ENCODE measurements around the gene FCRLB. TPM values are rescaled to one million over a fixed set of nuclear protein-coding genes. Genes with fewer than 3 reads are reported as not detected.

FCRLB gene
- total and polyA plus RNA-seq, 2 of the 13 experiments (the other 11 are each of a cell fraction or from before 2014, with no cell fraction given) = 0.08 to 0.11 TPM

DNA sequence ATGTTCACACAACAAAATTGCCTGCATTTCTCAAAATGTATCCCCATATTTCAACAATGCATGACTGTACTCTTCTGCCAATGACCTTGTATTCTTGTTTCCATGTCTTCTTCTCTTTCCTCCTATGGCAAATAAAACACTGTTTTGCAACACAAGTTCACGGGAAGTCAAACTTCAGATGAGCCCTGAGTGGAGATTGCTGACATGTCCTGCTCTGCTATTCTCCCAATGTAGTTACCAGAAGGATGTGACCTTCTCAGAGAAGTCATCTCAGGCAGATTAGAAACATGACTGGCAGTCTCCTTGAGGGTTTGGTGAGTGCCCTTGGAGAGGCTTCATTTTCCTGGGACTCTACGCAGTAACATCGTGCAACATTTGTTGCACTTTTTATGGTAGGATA is 42.8 kb upstream of the FCRLB start (continued):
- TF ChIP-seq, protein P1, sequence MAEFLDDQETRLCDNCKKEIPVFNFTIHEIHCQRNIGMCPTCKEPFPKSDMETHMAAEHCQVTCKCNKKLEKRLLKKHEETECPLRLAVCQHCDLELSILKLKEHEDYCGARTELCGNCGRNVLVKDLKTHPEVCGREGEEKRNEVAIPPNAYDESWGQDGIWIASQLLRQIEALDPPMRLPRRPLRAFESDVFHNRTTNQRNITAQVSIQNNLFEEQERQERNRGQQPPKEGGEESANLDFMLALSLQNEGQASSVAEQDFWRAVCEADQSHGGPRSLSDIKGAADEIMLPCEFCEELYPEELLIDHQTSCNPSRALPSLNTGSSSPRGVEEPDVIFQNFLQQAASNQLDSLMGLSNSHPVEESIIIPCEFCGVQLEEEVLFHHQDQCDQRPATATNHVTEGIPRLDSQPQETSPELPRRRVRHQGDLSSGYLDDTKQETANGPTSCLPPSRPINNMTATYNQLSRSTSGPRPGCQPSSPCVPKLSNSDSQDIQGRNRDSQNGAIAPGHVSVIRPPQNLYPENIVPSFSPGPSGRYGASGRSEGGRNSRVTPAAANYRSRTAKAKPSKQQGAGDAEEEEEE (CRISPR knock-in tag; IDR thresholded peaks at IDR 0.05; ENCODE audit: borderline replicate concordance) = no peak
- TF ChIP-seq, protein P2, sequence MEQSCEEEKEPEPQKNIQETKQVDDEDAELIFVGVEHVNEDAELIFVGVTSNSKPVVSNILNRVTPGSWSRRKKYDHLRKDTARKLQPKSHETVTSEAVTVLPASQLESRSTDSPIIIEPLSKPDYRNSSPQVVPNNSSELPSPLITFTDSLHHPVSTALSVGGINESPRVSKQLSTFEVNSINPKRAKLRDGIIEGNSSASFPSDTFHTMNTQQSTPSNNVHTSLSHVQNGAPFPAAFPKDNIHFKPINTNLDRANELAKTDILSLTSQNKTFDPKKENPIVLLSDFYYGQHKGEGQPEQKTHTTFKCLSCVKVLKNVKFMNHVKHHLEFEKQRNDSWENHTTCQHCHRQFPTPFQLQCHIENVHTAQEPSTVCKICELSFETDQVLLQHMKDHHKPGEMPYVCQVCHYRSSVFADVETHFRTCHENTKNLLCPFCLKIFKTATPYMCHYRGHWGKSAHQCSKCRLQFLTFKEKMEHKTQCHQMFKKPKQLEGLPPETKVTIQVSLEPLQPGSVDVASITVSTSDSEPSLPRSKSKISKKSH (CRISPR knock-in tag; IDR thresholded peaks at IDR 0.05; ENCODE audit: borderline replicate concordance) = no peak
- TF ChIP-seq ZNF33B (CRISPR knock-in tag; IDR thresholded peaks at IDR 0.05) (no peak), ZNF891 (CRISPR knock-in tag; IDR thresholded peaks at IDR 0.05) (no peak), FOXC1 (CRISPR knock-in tag; IDR thresholded peaks at IDR 0.05; ENCODE audit: borderline replicate concordance) (no peak)
- TF ChIP-seq, protein P3, sequence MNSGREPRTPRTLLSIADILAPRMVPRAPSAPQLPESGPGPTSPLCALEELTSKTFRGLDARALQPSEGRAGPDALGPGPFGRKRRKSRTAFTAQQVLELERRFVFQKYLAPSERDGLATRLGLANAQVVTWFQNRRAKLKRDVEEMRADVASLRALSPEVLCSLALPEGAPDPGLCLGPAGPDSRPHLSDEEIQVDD (CRISPR knock-in tag; IDR thresholded peaks at IDR 0.05; ENCODE audit: borderline replicate concordance) = no peak
- TF ChIP-seq, protein P4, sequence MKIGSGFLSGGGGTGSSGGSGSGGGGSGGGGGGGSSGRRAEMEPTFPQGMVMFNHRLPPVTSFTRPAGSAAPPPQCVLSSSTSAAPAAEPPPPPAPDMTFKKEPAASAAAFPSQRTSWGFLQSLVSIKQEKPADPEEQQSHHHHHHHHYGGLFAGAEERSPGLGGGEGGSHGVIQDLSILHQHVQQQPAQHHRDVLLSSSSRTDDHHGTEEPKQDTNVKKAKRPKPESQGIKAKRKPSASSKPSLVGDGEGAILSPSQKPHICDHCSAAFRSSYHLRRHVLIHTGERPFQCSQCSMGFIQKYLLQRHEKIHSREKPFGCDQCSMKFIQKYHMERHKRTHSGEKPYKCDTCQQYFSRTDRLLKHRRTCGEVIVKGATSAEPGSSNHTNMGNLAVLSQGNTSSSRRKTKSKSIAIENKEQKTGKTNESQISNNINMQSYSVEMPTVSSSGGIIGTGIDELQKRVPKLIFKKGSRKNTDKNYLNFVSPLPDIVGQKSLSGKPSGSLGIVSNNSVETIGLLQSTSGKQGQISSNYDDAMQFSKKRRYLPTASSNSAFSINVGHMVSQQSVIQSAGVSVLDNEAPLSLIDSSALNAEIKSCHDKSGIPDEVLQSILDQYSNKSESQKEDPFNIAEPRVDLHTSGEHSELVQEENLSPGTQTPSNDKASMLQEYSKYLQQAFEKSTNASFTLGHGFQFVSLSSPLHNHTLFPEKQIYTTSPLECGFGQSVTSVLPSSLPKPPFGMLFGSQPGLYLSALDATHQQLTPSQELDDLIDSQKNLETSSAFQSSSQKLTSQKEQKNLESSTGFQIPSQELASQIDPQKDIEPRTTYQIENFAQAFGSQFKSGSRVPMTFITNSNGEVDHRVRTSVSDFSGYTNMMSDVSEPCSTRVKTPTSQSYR (CRISPR knock-in tag; IDR thresholded peaks at IDR 0.05; ENCODE audit: borderline replicate concordance) = no peak

Data from HepG2 (cell line).